ENCODE measurements around the gene POLR2H.

The POLR2H gene

GRCh38 chr3:184371570-184372018 lies 10.1 kb downstream of the POLR2H start:
- peak; percentile 58 for DNase-seq (ENCODE audit: low spot score)

- no peak for DNase-seq (ENCODE audit: low spot score)
These were observed 10.8 kb downstream of the POLR2H start for GRCh38 chr3:184372296-184372821.

- no peak for DNase-seq (ENCODE audit: low spot score)
These were observed 11.4 kb downstream of the POLR2H start for GRCh38 chr3:184372911-184373310.

GRCh38 chr3:184373422-184373821 lies 11.9 kb downstream of the POLR2H start:
- DNase-seq (ENCODE audit: low spot score), result no peak

- no peak for DNase-seq (ENCODE audit: low spot score)
These were observed 14.4 kb downstream of the POLR2H start for GRCh38 chr3:184375747-184376461.

GRCh38 chr3:184377374-184377773 lies 15.9 kb downstream of the POLR2H start:
- no peak for DNase-seq (ENCODE audit: low spot score)

GRCh38 chr3:184377882-184378445 lies 16.5 kb downstream of the POLR2H start, which contains the start of gene THPO:
THPO (minus strand) TSS chr3:184378207; CDS start chr3:184376259, 1,948 bp downstream.
- DNase-seq (ENCODE audit: low spot score), result no peak

GRCh38 chr3:184378651-184379357 lies 17.3 kb downstream of the POLR2H start:
- DNase-seq (ENCODE audit: low spot score), result no peak

- no peak for DNase-seq (ENCODE audit: low spot score)
These were observed 18.1 kb downstream of the POLR2H start, which contains the start of gene CHRD for GRCh38 chr3:184379358-184380184. CHRD (plus strand) TSS chr3:184380054; CDS start chr3:184380319, 265 bp downstream.

- DNase-seq (ENCODE audit: low spot score), result peak; percentile 12
These were observed 18.7 kb downstream of the POLR2H start for GRCh38 chr3:184380185-184380626.

GRCh38 chr3:184380627-184381260 lies 19.2 kb downstream of the POLR2H start:
- DNase-seq (ENCODE audit: low spot score), result no peak

- DNase-seq (ENCODE audit: low spot score), result no peak
These were observed 20.0 kb downstream of the POLR2H start for GRCh38 chr3:184381261-184382224.

GRCh38 chr3:184382326-184383032 lies 21.0 kb downstream of the POLR2H start:
- DNase-seq (ENCODE audit: low spot score), result no peak

GRCh38 chr3:184383033-184383740 lies 21.7 kb downstream of the POLR2H start:
- no peak for DNase-seq (ENCODE audit: low spot score)

- DNase-seq (ENCODE audit: low spot score), result no peak
These were observed 22.8 kb downstream of the POLR2H start for GRCh38 chr3:184384342-184384741.

GRCh38 chr3:184384856-184385422 lies 23.4 kb downstream of the POLR2H start:
- no peak for DNase-seq (ENCODE audit: low spot score)

- DNase-seq (ENCODE audit: low spot score), result no peak
These were observed 24.7 kb downstream of the POLR2H start for GRCh38 chr3:184386047-184386806.
